ENCODE measurements around the gene CARD14. TPM values are rescaled to one million over a fixed set of nuclear protein-coding genes. Genes with fewer than 3 reads are reported as not detected.
A peak's percentile ranks its signal among the peaks of the same experiment; 100 is the strongest.
"Not testable (repeated sequence)": the region's sequence is repeated elsewhere in the genome, so short reads cannot be mapped to it uniquely, and the experiment has no call there.

Gene CARD14
- total RNA-seq, 1 donor from 2014 or later = 0.12 TPM

- no peak for DNase-seq (ENCODE audit: extremely low read depth, low read depth, low spot score)
These were observed 77.7 kb downstream of the CARD14 start for GRCh38 chr17:80247561-80247960.

GRCh38 chr17:80248001-80248893, 78.4 kb downstream of the CARD14 start:
- DNase-seq (ENCODE audit: extremely low read depth, low read depth, low spot score) = no peak

DNA sequence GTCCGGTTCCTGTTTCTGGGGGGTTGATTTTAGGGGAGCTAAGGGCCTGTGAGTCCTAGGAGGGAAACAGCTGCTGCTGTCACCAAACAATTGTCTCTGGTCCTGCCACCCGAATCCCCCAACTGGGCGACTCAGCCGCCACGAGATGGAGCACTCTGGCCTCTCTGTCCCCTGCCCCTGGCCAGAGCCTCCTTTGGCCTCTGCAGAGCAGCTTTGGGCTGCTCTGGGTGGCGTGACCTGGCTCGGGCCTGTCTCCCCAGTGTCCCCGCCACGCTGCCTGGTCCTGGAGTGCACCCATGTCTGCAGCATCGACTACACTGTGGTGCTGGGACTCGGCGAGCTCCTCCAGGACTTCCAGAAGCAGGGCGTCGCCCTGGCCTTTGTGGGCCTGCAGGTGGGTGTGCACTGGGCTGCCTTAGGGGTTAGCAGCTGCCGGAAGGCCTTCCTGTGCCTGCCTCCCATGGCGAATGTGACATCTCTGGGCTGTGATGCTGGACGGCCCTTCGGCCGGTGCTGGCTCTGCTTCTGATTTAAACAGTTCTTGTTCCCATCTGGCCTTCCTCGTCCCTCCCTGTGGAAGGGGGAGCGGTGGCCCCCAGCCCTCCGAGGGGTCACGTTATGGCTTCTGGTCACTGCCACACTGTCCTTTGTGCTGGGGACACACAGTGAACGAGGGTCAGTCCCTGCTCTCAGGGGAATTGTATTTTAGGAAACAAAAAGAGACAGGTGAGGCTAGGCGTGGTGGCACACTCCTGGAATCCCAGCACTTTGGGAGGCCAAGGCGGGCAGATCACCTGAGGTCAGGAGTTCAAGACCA, 79.3 kb downstream of the CARD14 start:
- no peak for DNase-seq (ENCODE audit: extremely low read depth, low read depth, low spot score)

- no peak for DNase-seq (ENCODE audit: extremely low read depth, low read depth, low spot score)
These were observed 82.1 kb downstream of the CARD14 start for GRCh38 chr17:80251966-80252365.

GRCh38 chr17:80252871-80253270, 83.0 kb downstream of the CARD14 start:
- no peak for DNase-seq (ENCODE audit: extremely low read depth, low read depth, low spot score)

GRCh38 chr17:80253631-80254395, 84.0 kb downstream of the CARD14 start:
- no peak for DNase-seq (ENCODE audit: extremely low read depth, low read depth, low spot score)

DNA sequence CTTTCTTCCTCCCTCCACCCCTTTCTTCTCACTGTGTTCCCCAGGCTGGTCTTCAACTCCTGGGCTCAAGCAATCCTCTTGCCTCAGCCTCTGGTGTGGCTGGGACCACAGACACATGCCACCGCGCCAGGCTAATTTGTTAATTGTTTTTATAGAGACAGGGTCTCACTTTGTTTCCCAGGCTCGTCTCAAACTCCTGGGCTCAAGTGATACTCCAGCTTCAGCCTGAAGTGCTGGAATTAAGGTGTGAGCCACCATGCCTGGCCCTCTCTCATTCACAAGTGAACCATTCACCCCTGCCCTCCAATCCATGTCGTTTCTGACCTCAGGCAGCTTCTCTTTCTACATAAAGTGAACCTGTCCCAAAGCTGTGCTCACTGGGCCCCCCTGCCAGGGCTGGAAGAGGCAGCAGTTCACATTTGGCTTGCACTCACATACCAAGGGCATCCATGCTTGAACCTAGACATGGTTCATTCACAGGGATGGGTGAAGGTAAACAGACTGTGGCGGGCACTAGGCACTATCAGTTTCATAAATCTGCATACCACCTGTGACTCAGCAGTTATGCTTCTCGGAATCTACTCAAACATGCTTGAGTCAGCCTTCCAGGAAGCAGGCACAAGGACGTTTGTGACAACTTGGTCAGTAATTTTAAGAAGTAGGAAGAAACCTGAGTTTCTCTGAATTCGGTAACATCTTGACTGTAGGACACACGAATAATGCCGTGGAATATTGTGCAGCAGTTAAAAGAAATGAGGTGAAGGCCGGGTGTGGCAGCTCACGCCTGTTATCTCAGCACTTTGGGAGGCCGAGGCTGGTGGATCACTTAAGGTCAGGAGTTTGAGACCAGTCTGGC, 84.8 kb downstream of the CARD14 start:
- DNase-seq (ENCODE audit: extremely low read depth, low read depth, low spot score) = peak; percentile 76

GRCh38 chr17:80256034-80256350, 86.2 kb downstream of the CARD14 start:
- no peak for DNase-seq (ENCODE audit: extremely low read depth, low read depth, low spot score)

DNA sequence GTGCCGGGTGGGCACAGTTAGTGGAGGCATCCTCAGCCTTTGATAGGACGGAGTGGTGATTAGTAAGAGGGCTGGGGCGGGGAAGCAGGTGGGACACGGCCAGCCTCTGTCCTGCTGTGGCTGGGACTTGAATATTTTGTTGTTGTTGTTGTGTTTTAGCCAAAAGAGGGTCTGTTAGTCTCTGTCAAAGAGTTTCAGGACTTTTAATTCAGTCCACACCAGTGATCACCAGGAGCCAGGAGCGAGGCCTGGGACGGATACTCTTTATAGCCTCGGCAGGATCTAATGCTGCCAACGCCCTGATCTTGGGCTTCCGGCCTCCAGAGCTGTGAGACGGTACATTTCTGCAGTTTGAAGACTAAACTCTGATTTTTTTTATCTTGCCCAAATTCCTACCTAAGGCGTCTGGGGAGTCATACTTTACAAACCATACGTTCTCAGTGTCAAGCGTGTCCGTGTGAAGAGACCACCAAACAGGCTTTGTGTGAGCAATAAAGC, 87.9 kb downstream of the CARD14 start:
- no peak for DNase-seq (ENCODE audit: extremely low read depth, low read depth, low spot score)

DNA sequence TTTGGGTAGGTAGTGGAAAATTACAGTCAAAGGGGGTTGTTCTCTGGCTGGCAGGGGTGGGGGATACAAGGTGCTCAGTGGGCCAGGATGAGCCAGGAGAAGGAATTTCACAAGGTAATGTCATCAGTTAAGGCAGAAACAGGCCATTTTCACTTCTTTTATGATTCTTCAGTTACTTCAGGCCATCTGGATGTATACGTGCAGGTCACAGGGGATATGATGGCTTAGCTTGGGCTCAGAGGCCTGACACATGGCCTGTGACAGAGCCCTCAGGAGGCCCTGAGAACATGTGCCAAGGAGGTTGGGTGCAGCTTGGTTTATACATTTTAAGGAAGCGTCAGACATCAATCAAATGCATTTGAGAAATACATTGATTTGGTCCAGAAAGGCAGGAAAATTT, 88.5 kb downstream of the CARD14 start:
- not testable (repeated sequence) for DNase-seq (ENCODE audit: extremely low read depth, low read depth, low spot score)

Other genes with a start within 250 kb of the CARD14 start
- 30.5 and 35.8 TPM in 2 replicates for gene TBC1D16, start 134.2 kb upstream of the CARD14 start, total RNA-seq
- gene CCDC40, start 133.4 kb upstream of the CARD14 start, total RNA-seq = 2.6 and 4.9 TPM in 2 replicates
- gene GAA, start 68.4 kb upstream of the CARD14 start, total RNA-seq = 119 and 166 TPM in 2 replicates
- gene EIF4A3, start 22.9 kb upstream of the CARD14 start, total RNA-seq = 61.3 and 71.3 TPM in 2 replicates
- 43.2 and 79.5 TPM in 2 replicates for gene SGSH, start 50.3 kb downstream of the CARD14 start, total RNA-seq
- 18.8 and 26.6 TPM in 2 replicates for gene SLC26A11, start 50.4 kb downstream of the CARD14 start, total RNA-seq
- gene RNF213, start 90.8 kb downstream of the CARD14 start, total RNA-seq = 124 and 209 TPM in 2 replicates
- 22.0 and 30.8 TPM in 2 replicates for gene ENDOV, start 245.1 kb downstream of the CARD14 start, total RNA-seq